Mesodermal cell (in vitro differentiated cells): ENCODE measurements around the gene DNAJC3.
"Not testable (repeated sequence)": the region's sequence is repeated elsewhere in the genome, so short reads cannot be mapped to it uniquely, and the experiment has no call there.

Source experiments
- H3K27ac ChIP-seq: 2 replicates; pipeline ENCODE4 v1.7.0; 2013; ENCODE audit warnings: mild to moderate bottlenecking, low read depth, low read length, moderate library complexity; ENCODE audit not compliant: severe bottlenecking
- H3K36me3 ChIP-seq: 2 replicates; pipeline ENCODE4 v1.7.1; 2013; ENCODE audit warnings: mild to moderate bottlenecking, low read length, moderate library complexity; ENCODE audit not compliant: control insufficient read depth, insufficient read depth
- H3K4me1 ChIP-seq: one replicate; pipeline ENCODE4 v1.7.1; 2013; ENCODE audit warnings: mild to moderate bottlenecking, low read length; ENCODE audit not compliant: insufficient read depth, control insufficient read depth, poor library complexity, severe bottlenecking
- H3K4me3 ChIP-seq: 2 replicates; pipeline ENCODE4 v1.7.0; 2013; ENCODE audit warnings: low read length, control low read depth, mild to moderate bottlenecking; ENCODE audit not compliant: insufficient read depth, poor library complexity, severe bottlenecking; ENCODE audit errors: extremely low read depth
- H3K9me3 ChIP-seq: 2 replicates; pipeline ENCODE4 v1.7.1; 2013; ENCODE audit warnings: mild to moderate bottlenecking, low read length, moderate library complexity; ENCODE audit not compliant: control insufficient read depth
- WGBS, 2 experiments: methylation state at CpG; one replicate each; pipeline ENCODE4 v1.1.5; 2013; ENCODE audit warnings: missing lambda C conversion rate in 2 of 2; ENCODE audit not compliant: insufficient coverage in 2 of 2; 5-methylcytosine and 5-hydroxymethylcytosine counted together

The DNAJC3 gene

GRCh38 chr13:95643936-95644598 lies 32.9 kb upstream of the DNAJC3 start:
- Histone ChIP-seq H3K4me1 (peaks cover 5% of the 10 kb centered on the region), H3K36me3 (peaks cover 27% of the 10 kb centered on the region), H3K27ac (peak overlapping the region; percentile 85), H3K9me3 (no peaks in the 10 kb centered on the region), H3K4me3 (peak overlapping the region; percentile 74)
- WGBS, 2 experiments = 0% methylated on average over 32 to 58 of the region's 62 CpGs

- H3K36me3 ChIP-seq = peaks cover 23% of the 10 kb centered on the region
- peaks cover 5% of the 10 kb centered on the region for H3K4me1 ChIP-seq
- peak within 1 kb of the TSS; percentile 74 for H3K4me3 ChIP-seq
- peak within 1 kb of the TSS; percentile 85 for H3K27ac ChIP-seq
- no peaks in the 10 kb centered on the region for H3K9me3 ChIP-seq
- 9% methylated on average over 20 to 23 of the region's 30 CpGs for WGBS, 2 experiments
These were observed 32.3 kb upstream of the DNAJC3 start, which contains the start of gene DZIP1 for GRCh38 chr13:95644601-95645052. DZIP1 (minus strand) TSS chr13:95644706; CDS start chr13:95642029, 2,677 bp downstream.

- Histone ChIP-seq H3K4me3 (no peak overlapping the region), H3K36me3 (no peaks in the 10 kb centered on the region)
- 90 to 93% methylated on average over 3 of the region's 6 CpGs for WGBS, 2 experiments
These were observed 29.6 kb upstream of the DNAJC3 start for GRCh38 chr13:95647321-95647720.

DNA sequence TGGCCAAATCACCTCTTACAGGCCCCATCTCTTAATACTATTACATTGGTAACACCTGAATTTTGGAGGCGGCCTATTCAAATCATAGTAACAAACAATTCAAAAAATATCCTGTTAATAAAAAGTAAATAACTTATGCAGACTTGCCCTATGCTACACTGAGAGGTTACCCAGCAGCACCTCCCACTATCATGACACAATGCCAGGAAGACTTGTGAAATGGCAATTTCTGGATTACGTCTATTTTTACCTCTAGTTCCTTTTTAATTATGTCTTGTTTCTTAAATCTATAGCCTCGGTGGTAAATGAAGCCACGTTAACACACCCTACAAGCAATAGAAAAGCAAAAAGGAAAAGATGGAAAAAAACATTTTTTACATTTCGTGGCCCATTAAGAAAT lies 26.2 kb upstream of the DNAJC3 start:
- no peaks in the 10 kb centered on the region for H3K9me3 ChIP-seq
- no peak overlapping the region for H3K27ac ChIP-seq
- no peak overlapping the region for H3K4me3 ChIP-seq
- H3K4me1 ChIP-seq = no peaks in the 10 kb centered on the region
- 100% methylated on average over 1 of the region's 5 CpGs for whole genome bisulfite sequencing, 2 experiments
- no peaks in the 10 kb centered on the region for H3K36me3 ChIP-seq

More at GRCh38 chr13:95647321-95647720, 29.6 kb upstream of the DNAJC3 start:
- no peaks in the 10 kb centered on the region for H3K9me3 ChIP-seq
- no peak overlapping the region for H3K27ac ChIP-seq
- H3K4me1 ChIP-seq = peaks cover 1% of the 10 kb centered on the region

DNA sequence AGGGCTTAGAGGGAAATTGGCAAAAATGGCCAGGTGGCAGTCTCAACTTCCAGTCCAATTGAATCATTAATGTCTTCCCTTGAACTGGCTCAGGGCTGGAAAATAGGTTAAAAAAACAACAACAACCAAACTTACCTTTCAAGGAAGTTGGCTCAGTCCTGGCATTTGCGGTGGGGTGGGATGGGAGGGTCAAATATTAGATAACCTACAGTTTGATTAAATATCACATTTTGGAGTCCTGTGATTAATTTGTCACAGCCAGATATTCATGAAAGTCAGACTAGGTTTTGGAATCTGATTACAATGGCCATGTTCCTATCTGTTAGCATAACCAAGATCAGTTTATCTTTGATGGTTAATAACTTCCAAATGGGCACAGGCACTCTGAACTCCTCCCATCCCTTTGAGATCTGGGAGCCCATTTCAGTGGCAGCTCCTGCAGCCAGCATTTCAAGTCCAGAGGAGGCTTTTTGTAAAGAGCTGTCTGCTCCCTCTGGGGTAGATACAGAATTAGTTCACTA lies 24.6 kb upstream of the DNAJC3 start:
- no peak overlapping the region for H3K4me3 ChIP-seq
- no peaks in the 10 kb centered on the region for H3K36me3 ChIP-seq
- no CpG with 5 or more reads among the region's 1 CpG for WGBS, 2 experiments
- H3K4me1 ChIP-seq = no peaks in the 10 kb centered on the region
- H3K9me3 ChIP-seq = no peaks in the 10 kb centered on the region
- H3K27ac ChIP-seq = no peak overlapping the region

GRCh38 chr13:95652821-95653220 lies 24.1 kb upstream of the DNAJC3 start:
- no peaks in the 10 kb centered on the region for H3K4me1 ChIP-seq
- H3K27ac ChIP-seq = no peak overlapping the region
- no peaks in the 10 kb centered on the region for H3K36me3 ChIP-seq
- WGBS, 2 experiments = 75 to 79% methylated on average over 3 of the region's 3 CpGs
- H3K9me3 ChIP-seq = no peaks in the 10 kb centered on the region
- no peak overlapping the region for H3K4me3 ChIP-seq

DNA sequence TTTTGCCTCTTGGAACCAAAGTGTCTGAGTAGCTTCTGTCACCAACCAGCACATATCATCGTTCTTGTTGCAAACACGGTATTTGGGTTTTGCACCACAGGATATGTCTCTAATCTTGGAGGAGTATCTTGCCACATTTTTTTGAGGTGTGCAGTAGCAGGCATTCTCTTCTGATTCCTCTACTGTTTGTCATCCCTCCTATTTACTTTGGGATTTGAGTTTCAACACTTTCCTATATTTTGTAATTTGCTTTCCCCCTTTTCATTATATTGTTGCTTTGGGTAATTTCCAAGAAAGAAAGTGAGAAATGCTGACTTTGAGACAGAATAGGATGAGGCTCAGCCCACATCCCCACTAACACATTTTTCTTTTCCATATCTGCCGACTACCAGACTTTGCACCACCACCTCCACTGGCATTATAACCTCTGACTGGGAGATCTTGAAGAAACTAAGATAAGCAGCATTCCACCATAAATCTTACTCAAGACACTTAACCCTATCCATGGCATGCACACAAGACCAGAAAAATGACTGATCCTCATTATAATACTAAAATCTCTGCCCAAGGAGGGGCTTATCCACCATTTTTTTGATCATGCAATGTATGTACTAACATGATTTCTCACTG lies 20.4 kb upstream of the DNAJC3 start:
- Histone ChIP-seq H3K36me3 (no peaks in the 10 kb centered on the region), H3K4me3 (no peak overlapping the region), H3K4me1 (no peaks in the 10 kb centered on the region), H3K27ac (no peak overlapping the region), H3K9me3 (no peaks in the 10 kb centered on the region)
- 88 to 90% methylated on average over 2 to 3 of the region's 3 CpGs for WGBS, 2 experiments

- Histone ChIP-seq H3K36me3 (no peaks in the 10 kb centered on the region), H3K4me1 (no peaks in the 10 kb centered on the region), H3K9me3 (no peaks in the 10 kb centered on the region), H3K4me3 (no peak overlapping the region), H3K27ac (no peak overlapping the region)
These were observed 17.4 kb upstream of the DNAJC3 start for GRCh38 chr13:95659500-95659899.

DNA sequence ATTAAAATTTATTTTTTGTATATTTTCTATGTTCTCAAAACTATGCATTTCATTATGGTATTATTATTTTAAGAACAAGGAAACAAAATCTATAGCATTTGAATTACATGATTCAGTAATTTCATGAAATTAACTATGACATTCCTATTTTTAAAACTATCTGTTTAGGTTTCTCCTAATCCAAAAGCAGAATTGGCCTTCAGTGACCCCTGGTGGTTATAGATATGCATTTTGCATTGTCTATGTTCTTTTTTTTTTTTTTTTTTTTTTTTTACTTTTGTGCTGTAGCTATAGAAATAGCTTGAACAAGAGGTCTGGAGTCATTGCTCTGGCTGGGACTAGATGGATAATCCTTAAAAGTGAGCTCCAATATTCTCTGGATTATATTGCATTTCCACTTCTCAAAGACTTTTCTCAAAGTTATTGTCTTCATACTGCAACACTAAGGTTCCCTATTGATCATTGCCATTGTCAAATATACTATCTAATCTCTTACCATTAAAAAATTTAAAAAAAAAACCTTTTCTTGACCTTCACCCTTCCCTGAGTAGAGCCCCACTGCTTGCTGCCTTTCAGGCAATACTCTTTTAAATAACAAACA lies 15.9 kb upstream of the DNAJC3 start:
- Histone ChIP-seq H3K36me3 (no peaks in the 10 kb centered on the region), H3K4me1 (no peaks in the 10 kb centered on the region), H3K4me3 (no peak overlapping the region), H3K9me3 (peaks cover 3% of the 10 kb centered on the region), H3K27ac (no peak overlapping the region)

GRCh38 chr13:95667235-95667634 lies 9.7 kb upstream of the DNAJC3 start:
- H3K4me1 ChIP-seq, H3K4me3 ChIP-seq, H3K27ac ChIP-seq, H3K36me3 ChIP-seq: not testable (repeated sequence)
- peaks cover 28% of the 10 kb centered on the region for H3K9me3 ChIP-seq

- Histone ChIP-seq H3K4me1 (no peaks in the 10 kb centered on the region), H3K27ac (no peak overlapping the region), H3K36me3 (peaks cover 6% of the 10 kb centered on the region), H3K9me3 (peaks cover 24% of the 10 kb centered on the region), H3K4me3 (no peak overlapping the region)
- 96 to 100% methylated on average over 3 to 5 of the region's 5 CpGs for WGBS, 2 experiments
These were observed 5.3 kb upstream of the DNAJC3 start for GRCh38 chr13:95671597-95671996.
